Fibroblast of lung (primary cell): ENCODE results near the gene FLRT2.

Experiments
- EZH2 ChIP-seq: IDR thresholded peaks from 2 replicates; pipeline ENCODE4 v1.5.1; 2012; ENCODE audit warnings: low read length, control low read depth, mild to moderate bottlenecking; ENCODE audit errors: missing control alignments
- TF ChIP-seq, protein P1 (sequence below), 2 donors: IDR thresholded peaks in 1 of 2; conservative IDR thresholded peaks in 1 of 2; 1 replicate in 1 of 2; 2 replicates in 1 of 2; pipeline ENCODE4 v1.5.1; 2011 to 2012; ENCODE audit warnings: low read length in 2 of 2, control low read depth in 1 of 2, inconsistent platforms in 1 of 2, low read depth in 1 of 2, mild to moderate bottlenecking in 1 of 2

DNA sequence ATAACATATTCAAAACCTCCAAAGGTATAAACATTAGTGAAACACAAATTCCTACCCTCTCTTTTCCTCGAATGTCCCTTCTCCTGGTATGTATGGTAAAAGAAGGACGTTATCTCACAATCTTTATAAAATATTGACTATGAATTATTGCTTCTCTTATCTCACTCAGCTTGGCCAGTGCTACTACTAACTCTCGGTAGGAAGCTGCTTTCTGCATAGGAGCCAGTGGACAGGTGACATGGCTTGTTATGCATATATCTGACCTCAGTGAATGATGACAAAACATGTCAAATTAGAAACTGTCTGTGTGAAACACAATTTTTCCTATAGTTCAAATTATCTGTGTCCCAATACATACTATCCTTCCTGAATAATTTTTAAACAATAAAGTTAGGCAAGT, 48.5 kb upstream of the FLRT2 start:
- TF ChIP-seq, protein P1, sequence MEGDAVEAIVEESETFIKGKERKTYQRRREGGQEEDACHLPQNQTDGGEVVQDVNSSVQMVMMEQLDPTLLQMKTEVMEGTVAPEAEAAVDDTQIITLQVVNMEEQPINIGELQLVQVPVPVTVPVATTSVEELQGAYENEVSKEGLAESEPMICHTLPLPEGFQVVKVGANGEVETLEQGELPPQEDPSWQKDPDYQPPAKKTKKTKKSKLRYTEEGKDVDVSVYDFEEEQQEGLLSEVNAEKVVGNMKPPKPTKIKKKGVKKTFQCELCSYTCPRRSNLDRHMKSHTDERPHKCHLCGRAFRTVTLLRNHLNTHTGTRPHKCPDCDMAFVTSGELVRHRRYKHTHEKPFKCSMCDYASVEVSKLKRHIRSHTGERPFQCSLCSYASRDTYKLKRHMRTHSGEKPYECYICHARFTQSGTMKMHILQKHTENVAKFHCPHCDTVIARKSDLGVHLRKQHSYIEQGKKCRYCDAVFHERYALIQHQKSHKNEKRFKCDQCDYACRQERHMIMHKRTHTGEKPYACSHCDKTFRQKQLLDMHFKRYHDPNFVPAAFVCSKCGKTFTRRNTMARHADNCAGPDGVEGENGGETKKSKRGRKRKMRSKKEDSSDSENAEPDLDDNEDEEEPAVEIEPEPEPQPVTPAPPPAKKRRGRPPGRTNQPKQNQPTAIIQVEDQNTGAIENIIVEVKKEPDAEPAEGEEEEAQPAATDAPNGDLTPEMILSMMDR (conservative IDR thresholded peaks at IDR 0.05 in 1 of 2, IDR thresholded peaks at IDR 0.05 in 1 of 2; ENCODE audit: low read depth in 1 of 2, low read length in 2 of 2), result no peak
- TF ChIP-seq EZH2, result no peak
